COLO668 (cell line): ENCODE measurements around the gene GMCL2.

Experiments used
- DNase-seq: peaks from one replicate; lab custom pipeline; 2025; ENCODE audit not compliant: unreplicated experiment; lab: John Stamatoyannopoulos, UW

The GMCL2 gene

GRCh38 chr5:178221853-178222252, 34.7 kb upstream of the GMCL2 start:
- no peak for DNase-seq

GRCh38 chr5:178221282-178221681, 34.1 kb upstream of the GMCL2 start:
- no peak for DNase-seq

- no peak for DNase-seq
Measured at GRCh38 chr5:178218827-178219226, 31.7 kb upstream of the GMCL2 start.

- no peak for DNase-seq
Measured at GRCh38 chr5:178218237-178218776, 31.1 kb upstream of the GMCL2 start.

GRCh38 chr5:178216779-178217178, 29.6 kb upstream of the GMCL2 start:
- DNase-seq: no peak

- DNase-seq: no peak
Measured at GRCh38 chr5:178216088-178216534, 28.9 kb upstream of the GMCL2 start.

GRCh38 chr5:178215280-178216002, 28.3 kb upstream of the GMCL2 start:
- no peak for DNase-seq

GRCh38 chr5:178214160-178214803, 27.1 kb upstream of the GMCL2 start:
- no peak for DNase-seq

- no peak for DNase-seq
Measured at GRCh38 chr5:178213748-178214151, 26.6 kb upstream of the GMCL2 start.

- DNase-seq: no peak
Measured at GRCh38 chr5:178213003-178213461, 25.9 kb upstream of the GMCL2 start.

GRCh38 chr5:178212241-178213002, 25.3 kb upstream of the GMCL2 start:
- DNase-seq: no peak

GRCh38 chr5:178211095-178212048, 24.2 kb upstream of the GMCL2 start:
- DNase-seq: no peak

GRCh38 chr5:178210686-178211085, 23.5 kb upstream of the GMCL2 start:
- no peak for DNase-seq

- no peak for DNase-seq
Measured at GRCh38 chr5:178210073-178210535, 22.9 kb upstream of the GMCL2 start.

- DNase-seq: no peak
Measured at GRCh38 chr5:178209334-178210072, 22.3 kb upstream of the GMCL2 start.

GRCh38 chr5:178208540-178209227, 21.5 kb upstream of the GMCL2 start:
- no peak for DNase-seq

GRCh38 chr5:178207917-178208280, 20.7 kb upstream of the GMCL2 start:
- DNase-seq: no peak

- DNase-seq: no peak
Measured at GRCh38 chr5:178207183-178207916, 20.2 kb upstream of the GMCL2 start.
